Subcutaneous adipose tissue (tissue), 4 donors: ENCODE results near the gene UBE4B. TPM values are rescaled to one million over a fixed set of nuclear protein-coding genes. Genes with fewer than 3 reads are reported as not detected.

Experiments used
- total RNA-seq, 4 donors: library from RNA; depleted of rRNA; stranded (reverse); fragments of >200 nt; gene quantifications; one replicate each; pipeline ENCODE4 v1.1.0, GENCODE V29; 2016
- TF ChIP-seq, protein P1 (sequence below): fragments of 450-650 bp; IDR thresholded peaks from one replicate; pipeline ENCODE4 v1.5.1; 2016; ENCODE audit warnings: low read depth, mild to moderate bottlenecking, control low read depth, antibody characterized with exemption, moderate library complexity

The UBE4B gene
- total RNA-seq, 4 donors from 2014 or later, result 38.2 to 57.8 (median 50.0) TPM

- TF ChIP-seq, protein P1, sequence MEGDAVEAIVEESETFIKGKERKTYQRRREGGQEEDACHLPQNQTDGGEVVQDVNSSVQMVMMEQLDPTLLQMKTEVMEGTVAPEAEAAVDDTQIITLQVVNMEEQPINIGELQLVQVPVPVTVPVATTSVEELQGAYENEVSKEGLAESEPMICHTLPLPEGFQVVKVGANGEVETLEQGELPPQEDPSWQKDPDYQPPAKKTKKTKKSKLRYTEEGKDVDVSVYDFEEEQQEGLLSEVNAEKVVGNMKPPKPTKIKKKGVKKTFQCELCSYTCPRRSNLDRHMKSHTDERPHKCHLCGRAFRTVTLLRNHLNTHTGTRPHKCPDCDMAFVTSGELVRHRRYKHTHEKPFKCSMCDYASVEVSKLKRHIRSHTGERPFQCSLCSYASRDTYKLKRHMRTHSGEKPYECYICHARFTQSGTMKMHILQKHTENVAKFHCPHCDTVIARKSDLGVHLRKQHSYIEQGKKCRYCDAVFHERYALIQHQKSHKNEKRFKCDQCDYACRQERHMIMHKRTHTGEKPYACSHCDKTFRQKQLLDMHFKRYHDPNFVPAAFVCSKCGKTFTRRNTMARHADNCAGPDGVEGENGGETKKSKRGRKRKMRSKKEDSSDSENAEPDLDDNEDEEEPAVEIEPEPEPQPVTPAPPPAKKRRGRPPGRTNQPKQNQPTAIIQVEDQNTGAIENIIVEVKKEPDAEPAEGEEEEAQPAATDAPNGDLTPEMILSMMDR, result no peak
Observed at GRCh38 chr1:10048601-10049000, 15.8 kb downstream of the UBE4B start.

GRCh38 chr1:10050611-10051010, 17.9 kb downstream of the UBE4B start:
- TF ChIP-seq, protein P1, result no peak

- TF ChIP-seq, protein P1, result no peak
Observed at GRCh38 chr1:10051656-10052055, 18.9 kb downstream of the UBE4B start.

GRCh38 chr1:10052347-10052746, 19.6 kb downstream of the UBE4B start:
- TF ChIP-seq, protein P1, result no peak

DNA sequence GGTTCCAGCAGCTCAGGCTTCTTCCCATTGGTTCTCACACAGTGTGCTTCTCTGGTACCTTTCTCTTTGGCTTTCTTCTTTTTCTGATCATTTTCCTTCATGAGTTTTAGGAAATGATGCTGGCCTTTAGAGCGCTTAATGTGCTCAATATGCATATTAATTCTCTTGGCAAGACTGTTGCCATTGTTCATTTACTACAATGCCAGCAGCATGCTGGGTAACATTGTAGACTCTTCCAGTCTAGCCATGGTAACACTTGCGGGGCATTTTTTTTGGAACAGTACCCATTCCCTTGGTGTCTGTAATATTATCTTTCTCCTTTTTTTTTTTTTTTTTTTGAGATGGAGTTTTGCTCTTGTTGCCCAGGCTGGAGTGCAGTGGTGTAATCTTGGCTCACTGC, 21.7 kb downstream of the UBE4B start:
- TF ChIP-seq, protein P1, result no peak

- TF ChIP-seq, protein P1, result no peak
Observed at GRCh38 chr1:10056599-10056987, 23.8 kb downstream of the UBE4B start.

DNA sequence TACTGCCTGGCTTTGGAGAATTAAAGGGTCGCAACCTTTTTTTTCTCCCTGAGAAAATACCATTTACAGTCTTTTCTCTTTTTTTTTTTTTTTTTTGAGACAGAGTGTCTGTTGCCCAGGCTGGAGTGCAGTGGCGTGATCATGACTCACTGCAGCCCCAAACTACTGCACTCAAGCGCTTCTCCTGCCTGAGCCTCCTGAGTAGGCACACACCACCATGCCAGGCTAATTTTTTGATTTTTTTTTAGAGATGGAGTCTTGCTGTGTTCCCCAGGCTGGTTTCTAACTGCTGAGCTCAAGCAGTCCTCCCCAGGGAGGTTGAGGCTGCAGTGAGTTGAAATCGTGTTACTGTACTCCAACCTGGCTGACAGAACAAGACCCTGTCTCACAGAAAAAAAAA, 24.6 kb downstream of the UBE4B start:
- TF ChIP-seq, protein P1, result no peak
